T-helper 17 cell (primary cell): ENCODE data around the gene HOXD1. TPM values are rescaled to one million over a fixed set of nuclear protein-coding genes. Genes with fewer than 3 reads are reported as not detected.
A peak's percentile ranks its signal among the peaks of the same experiment; 100 is the strongest.

ENCODE experiments used
- ATAC-seq: fragments of 150-1000 bp; cut with Tn5 transposase; 2 replicates; pipeline ENCODE4 v1.10.0; 2021; ENCODE audit warnings: mild to moderate bottlenecking, moderate library complexity
- DNase-seq, 3 donors: peaks; one replicate each; pipeline versions ENCODE4 v3.0.0 to v3.0.0-alpha.2; 2020 to 2021
- H3K9me3 ChIP-seq: one replicate; pipeline ENCODE4 v1.7.0; 2013; ENCODE audit warnings: low read length, mild to moderate bottlenecking; ENCODE audit not compliant: control insufficient read depth, poor library complexity, severe bottlenecking
- H3K27ac Mint-ChIP-seq: one replicate; pipeline ENCODE4 v1.8.0; 2022; ENCODE audit warnings: mild to moderate bottlenecking, moderate library complexity, mixed read lengths
- H3K27me3 Mint-ChIP-seq: one replicate; pipeline ENCODE4 v1.8.0; 2022; ENCODE audit warnings: mixed read lengths
- H3K36me3 Mint-ChIP-seq: one replicate; pipeline ENCODE4 v1.8.0; 2022; ENCODE audit warnings: low read depth, mixed read lengths
- H3K4me1 Mint-ChIP-seq: one replicate; pipeline ENCODE4 v1.8.0; 2022; ENCODE audit warnings: mild to moderate bottlenecking, mixed read lengths
- H3K4me3 Mint-ChIP-seq: one replicate; pipeline ENCODE4 v1.8.0; 2022; ENCODE audit warnings: mild to moderate bottlenecking, moderate library complexity, mixed read lengths
- total RNA-seq, 4 donors: library from RNA in 2 of 4; stranded (reverse) in 2 of 4; gene quantifications; one replicate each; pipeline ENCODE4 v1.2.3 and lab custom pipeline; 2022 to 2026

Gene HOXD1
- total RNA-seq: not detected
- 0 reads per million in 2 donors for total RNA-seq (lab: John Stamatoyannopoulos, UW)

GRCh38 chr2:176187899-176188773 lies at the start of gene HOXD1:
Gene HOXD1 (plus strand): TSS chr2:176188668. CDS start chr2:176188802, 134 bp downstream.
- no peaks in the 10 kb centered on the region for H3K9me3 ChIP-seq
- Mint-ChIP-seq H3K27me3 (peaks cover 79% of the 10 kb centered on the region), H3K4me1 (peaks cover 21% of the 10 kb centered on the region), H3K4me3 (peak within 1 kb of the TSS; percentile 88), H3K36me3 (peaks cover 4% of the 10 kb centered on the region), H3K27ac (no peak within 1 kb of the TSS)
- no peak for DNase-seq
- ATAC-seq: peak; percentile 20

GRCh38 chr2:176138923-176139660 lies 49.4 kb upstream of the HOXD1 start:
- no peak overlapping the region for H3K4me3 Mint-ChIP-seq
- no peak for ATAC-seq
- peaks cover 83% of the 10 kb centered on the region for H3K27me3 Mint-ChIP-seq
- peaks cover 10% of the 10 kb centered on the region for H3K36me3 Mint-ChIP-seq
- no peak overlapping the region for H3K27ac Mint-ChIP-seq
- peaks cover 4% of the 10 kb centered on the region for H3K9me3 ChIP-seq
- no peak for DNase-seq
- H3K4me1 Mint-ChIP-seq: peaks cover 8% of the 10 kb centered on the region

DNA sequence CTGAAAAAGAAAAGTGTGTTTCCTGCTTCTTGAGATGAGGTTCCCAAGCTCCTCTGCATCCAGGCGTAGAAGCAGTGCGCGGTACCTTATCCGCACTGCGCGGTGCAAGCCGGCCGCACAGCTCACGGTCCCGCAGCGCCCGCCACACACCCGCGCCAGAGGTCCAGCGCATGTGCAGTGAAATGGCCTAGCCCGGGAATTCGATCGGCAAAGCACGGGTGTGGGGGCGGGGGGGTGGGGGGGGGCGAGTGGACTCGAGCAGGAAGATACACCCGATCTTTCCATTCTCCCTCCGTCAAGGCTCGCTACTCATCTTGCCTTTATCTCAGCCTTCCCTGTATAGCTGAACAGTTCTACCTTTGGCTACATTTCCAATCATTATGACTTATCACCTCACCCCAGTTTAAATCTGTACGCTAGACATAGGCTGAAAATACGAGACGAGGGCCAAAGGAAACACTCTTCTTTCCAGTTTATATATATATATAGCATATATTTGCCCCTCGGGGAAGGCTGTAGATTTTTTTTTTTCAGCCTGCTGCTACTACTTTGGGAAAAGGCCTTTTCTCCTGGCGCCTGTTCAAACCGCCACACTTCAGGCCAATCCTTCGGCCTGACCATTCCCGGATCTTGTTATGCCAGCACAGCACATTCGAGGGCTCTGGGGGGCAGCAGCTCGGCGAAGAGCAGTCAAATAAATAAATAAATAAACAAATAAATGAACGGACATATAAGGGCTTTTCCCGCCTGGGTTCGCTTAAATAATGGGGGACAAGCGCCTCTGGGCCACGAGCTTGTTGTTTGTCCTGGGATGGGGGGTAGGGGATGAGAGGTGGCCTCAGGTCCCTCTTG lies 48.6 kb upstream of the HOXD1 start:
- ATAC-seq (no peak), DNase-seq (no peak)
- Mint-ChIP-seq H3K27ac (peak overlapping the region; percentile 24), H3K4me1 (peaks cover 8% of the 10 kb centered on the region), H3K4me3 (no peak overlapping the region), H3K36me3 (peaks cover 11% of the 10 kb centered on the region), H3K27me3 (peaks cover 83% of the 10 kb centered on the region)
- peaks cover 4% of the 10 kb centered on the region for H3K9me3 ChIP-seq

- H3K27ac Mint-ChIP-seq: peak overlapping the region; percentile 24
- peak overlapping the region; percentile 57 for H3K4me3 Mint-ChIP-seq
- H3K4me1 Mint-ChIP-seq: peaks cover 8% of the 10 kb centered on the region
- peaks cover 83% of the 10 kb centered on the region for H3K27me3 Mint-ChIP-seq
- ATAC-seq: peak; percentile 84
- peaks cover 9% of the 10 kb centered on the region for H3K36me3 Mint-ChIP-seq
- peak; percentile 30 to 48 (median 34) for DNase-seq
- H3K9me3 ChIP-seq: peaks cover 4% of the 10 kb centered on the region
These were observed 47.8 kb upstream of the HOXD1 start for GRCh38 chr2:176140513-176141317.

GRCh38 chr2:176142281-176142680 lies 46.2 kb upstream of the HOXD1 start:
- peaks cover 7% of the 10 kb centered on the region for H3K36me3 Mint-ChIP-seq
- peaks cover 9% of the 10 kb centered on the region for H3K4me1 Mint-ChIP-seq
- H3K9me3 ChIP-seq: peaks cover 4% of the 10 kb centered on the region
- ATAC-seq: no peak
- H3K27ac Mint-ChIP-seq: no peak overlapping the region
- H3K4me3 Mint-ChIP-seq: no peak overlapping the region
- no peak for DNase-seq
- H3K27me3 Mint-ChIP-seq: peaks cover 88% of the 10 kb centered on the region

GRCh38 chr2:176145085-176145969 lies 43.1 kb upstream of the HOXD1 start:
- Mint-ChIP-seq H3K27me3 (peaks cover 97% of the 10 kb centered on the region), H3K36me3 (peaks cover 5% of the 10 kb centered on the region), H3K4me3 (no peak overlapping the region), H3K27ac (no peak overlapping the region), H3K4me1 (peaks cover 12% of the 10 kb centered on the region)
- H3K9me3 ChIP-seq: no peaks in the 10 kb centered on the region
- DNase-seq (no peak), ATAC-seq (no peak)

DNA sequence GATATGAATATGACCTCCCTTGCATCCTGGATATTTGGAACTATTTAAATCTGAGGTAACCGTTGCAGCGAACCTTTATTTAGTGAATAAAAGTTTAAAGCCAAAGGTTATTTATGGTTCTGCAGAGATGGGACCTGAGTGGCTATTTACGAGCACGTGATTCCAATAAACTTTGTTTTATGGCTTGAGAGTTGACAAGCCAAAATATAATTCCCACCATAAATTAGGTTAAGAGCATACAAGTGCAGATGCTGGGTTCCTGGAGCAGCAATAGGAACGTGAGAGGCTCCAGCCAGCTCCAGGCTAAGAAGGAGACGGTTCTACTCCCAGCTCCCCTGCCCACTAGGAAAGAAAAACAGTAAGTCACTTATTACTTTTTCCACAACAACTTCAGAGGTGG lies 42.4 kb upstream of the HOXD1 start:
- DNase-seq: no peak
- Mint-ChIP-seq H3K27me3 (peaks cover 100% of the 10 kb centered on the region), H3K36me3 (peaks cover 5% of the 10 kb centered on the region), H3K4me3 (no peak overlapping the region), H3K4me1 (peaks cover 10% of the 10 kb centered on the region), H3K27ac (no peak overlapping the region)
- no peak for ATAC-seq
- no peaks in the 10 kb centered on the region for H3K9me3 ChIP-seq

GRCh38 chr2:176146645-176147044 lies 41.8 kb upstream of the HOXD1 start:
- H3K4me1 Mint-ChIP-seq: peaks cover 5% of the 10 kb centered on the region
- ATAC-seq: no peak
- DNase-seq: no peak
- no peaks in the 10 kb centered on the region for H3K9me3 ChIP-seq
- H3K27ac Mint-ChIP-seq: no peak overlapping the region
- H3K27me3 Mint-ChIP-seq: peaks cover 100% of the 10 kb centered on the region
- H3K4me3 Mint-ChIP-seq: no peak overlapping the region
- peaks cover 5% of the 10 kb centered on the region for H3K36me3 Mint-ChIP-seq

- DNase-seq (no peak), ATAC-seq (no peak)
- H3K36me3 Mint-ChIP-seq: peaks cover 5% of the 10 kb centered on the region
- peak overlapping the region; percentile 33 for H3K4me3 Mint-ChIP-seq
- H3K9me3 ChIP-seq: no peaks in the 10 kb centered on the region
- no peak overlapping the region for H3K27ac Mint-ChIP-seq
- H3K4me1 Mint-ChIP-seq: peaks cover 5% of the 10 kb centered on the region
- peaks cover 94% of the 10 kb centered on the region for H3K27me3 Mint-ChIP-seq
These were observed 41.2 kb upstream of the HOXD1 start for GRCh38 chr2:176147210-176147799.

GRCh38 chr2:176147800-176148496 lies 40.5 kb upstream of the HOXD1 start:
- no peak for DNase-seq
- H3K36me3 Mint-ChIP-seq: peaks cover 4% of the 10 kb centered on the region
- peaks cover 94% of the 10 kb centered on the region for H3K27me3 Mint-ChIP-seq
- H3K27ac Mint-ChIP-seq: no peak overlapping the region
- ATAC-seq: no peak
- H3K4me1 Mint-ChIP-seq: peaks cover 5% of the 10 kb centered on the region
- H3K9me3 ChIP-seq: no peaks in the 10 kb centered on the region
- peak overlapping the region; percentile 45 for H3K4me3 Mint-ChIP-seq
